A549 (cell line): ENCODE data around the gene ESYT3. TPM values are rescaled to one million over a fixed set of nuclear protein-coding genes. Genes with fewer than 3 reads are reported as not detected.

Experiments
- ATAC-seq, 2 experiments: fragments of 200-7000 bp in 1 of 2; fragments of >200 bp in 1 of 2; cut with Nextera tagmentation in 1 of 2; cut with Tn5 transposase in 1 of 2; 3 replicates each; pipeline versions ENCODE4 v1.8.0 to v1.9.1; 2018 to 2020; ENCODE audit warnings: mild to moderate bottlenecking in 1 of 2, moderate library complexity in 1 of 2
- CTCF ChIA-PET: fragments of 300-600 bp; sonication (Branson Sonifier 250); formaldehyde crosslinking; extraction: SDS; loops from one replicate; lab custom pipeline; 2021; ENCODE audit warnings: antibody characterized with exemption, inconsistent platforms; lab: Yijun Ruan, JAX
- POLR2A ChIA-PET: fragments of 350-600 bp; formaldehyde crosslinking; extraction: SDS; loops from one replicate; lab custom pipeline; 2021; ENCODE audit warnings: antibody characterized with exemption, inconsistent platforms; lab: Yijun Ruan, JAX
- DNase-seq, 2 experiments: peaks; one replicate each; pipeline versions ENCODE4 v3.0.0 to v3.0.0-alpha.2; 2011 to 2016; ENCODE audit warnings: low read depth in 1 of 2, low spot score in 1 of 2
- FAIRE-seq: peaks from 2 replicates; lab custom pipeline; 2011; peaks lifted over from hg19 to GRCh38; lab: Jason Lieb, UNC
- H3K27ac ChIP-seq, 2 experiments: fragments of >200 bp; sonication (Bioruptor Twin); formaldehyde crosslinking; 3 replicates each; pipeline ENCODE4 v1.5.1; 2016 to 2017
- H3K4me1 ChIP-seq: fragments of >200 bp; sonication (Bioruptor Twin); formaldehyde crosslinking; 3 replicates; pipeline ENCODE4 v1.6.1; 2016
- H3K4me2 ChIP-seq: fragments of >200 bp; sonication (Bioruptor Twin); formaldehyde crosslinking; 3 replicates; pipeline ENCODE4 v1.6.1; 2016
- H3K4me3 ChIP-seq: fragments of >200 bp; sonication (Bioruptor Twin); formaldehyde crosslinking; 3 replicates; pipeline ENCODE4 v1.5.1; 2016
- H3K9me3 ChIP-seq: fragments of >200 bp; sonication (Bioruptor Twin); formaldehyde crosslinking; 3 replicates; pipeline ENCODE4 v1.6.1; 2016
- BHLHE40 ChIP-seq: IDR thresholded peaks from 2 replicates; pipeline ENCODE4 v1.6.1; 2012; ENCODE audit warnings: low read depth, low read length, inconsistent platforms
- CHD2 ChIP-seq: fragments of 150-350 bp; IDR thresholded peaks from 2 replicates; pipeline ENCODE4 v1.6.1; 2014; ENCODE audit warnings: low read length; ENCODE audit not compliant: partially characterized antibody
- EHF ChIP-seq: fragments of 250-450 bp; sonication (Bioruptor Pico); IDR thresholded peaks from 2 replicates; pipeline ENCODE4 v1.5.0; 2020; ENCODE audit warnings: mild to moderate bottlenecking
- ELK1 ChIP-seq: fragments of 150-350 bp; IDR thresholded peaks from 2 replicates; pipeline ENCODE4 v1.6.1; 2014; ENCODE audit warnings: low read depth, mild to moderate bottlenecking, low read length
- EP300 ChIP-seq, 2 experiments: fragments of >200 bp; sonication (Bioruptor Twin); formaldehyde crosslinking; IDR thresholded peaks; 2 replicates in 1 of 2; 3 replicates in 1 of 2; pipeline ENCODE4 v1.6.1; 2016 to 2017
- ESRRA ChIP-seq: fragments of 150-350 bp; IDR thresholded peaks from 2 replicates; pipeline ENCODE4 v1.6.1; 2014; ENCODE audit warnings: mild to moderate bottlenecking, low read length, borderline replicate concordance
- FOSL2 ChIP-seq, 2 experiments: fragments of 450-650 bp in 1 of 2; fragments of >200 bp in 1 of 2; sonication (Bioruptor Twin) in 1 of 2; formaldehyde crosslinking; IDR thresholded peaks; 2 replicates each; pipeline versions ENCODE4 v1.5.0 to v1.6.1; 2016 to 2020; ENCODE audit warnings: mild to moderate bottlenecking in 1 of 2, moderate library complexity in 1 of 2
- FOXS1 ChIP-seq: fragments of 250-450 bp; sonication (Bioruptor Pico); IDR thresholded peaks from 2 replicates; pipeline ENCODE4 v1.5.0; 2020; ENCODE audit warnings: mild to moderate bottlenecking, moderate library complexity
- HES2 ChIP-seq: fragments of >200 bp; sonication (Bioruptor Twin); formaldehyde crosslinking; IDR thresholded peaks from 2 replicates; pipeline ENCODE4 v1.6.1; 2016
- JUN ChIP-seq, 2 experiments: fragments of >200 bp; sonication (Bioruptor Twin); formaldehyde crosslinking; IDR thresholded peaks; 2 replicates in 1 of 2; 3 replicates in 1 of 2; pipeline ENCODE4 v1.6.1; 2016 to 2017
- JUNB ChIP-seq: fragments of >200 bp; sonication (Bioruptor Twin); formaldehyde crosslinking; IDR thresholded peaks from 2 replicates; pipeline ENCODE4 v1.6.1; 2016
- KDM5A ChIP-seq: fragments of 200-600 bp; sonication (generic); IDR thresholded peaks from 2 replicates; pipeline ENCODE4 v1.6.1; 2016; ENCODE audit warnings: antibody characterized with exemption, mild to moderate bottlenecking
- MAFK ChIP-seq: fragments of 450-650 bp; IDR thresholded peaks from 2 replicates; pipeline ENCODE4 v1.6.1; 2014; ENCODE audit not compliant: partially characterized antibody
- PHF8 ChIP-seq: fragments of 200-600 bp; sonication (generic); IDR thresholded peaks from 2 replicates; pipeline ENCODE4 v1.6.1; 2016; ENCODE audit warnings: low read depth, mild to moderate bottlenecking, antibody characterized with exemption, moderate library complexity, borderline replicate concordance
- RAD21 ChIP-seq, 2 experiments: fragments of >200 bp in 1 of 2; sonication (Bioruptor Twin) in 1 of 2; formaldehyde crosslinking in 1 of 2; IDR thresholded peaks in 1 of 2; conservative IDR thresholded peaks in 1 of 2; 2 replicates in 1 of 2; 3 replicates in 1 of 2; pipeline ENCODE4 v1.6.1; 2012 to 2018; ENCODE audit warnings: inconsistent platforms in 1 of 2
- RARB ChIP-seq: fragments of 250-450 bp; sonication (Bioruptor Pico); IDR thresholded peaks from 2 replicates; pipeline ENCODE4 v1.8.0; 2021; ENCODE audit warnings: mild to moderate bottlenecking, moderate library complexity
- RFX5 ChIP-seq: fragments of 450-650 bp; IDR thresholded peaks from 2 replicates; pipeline ENCODE4 v1.7.1; 2014; ENCODE audit warnings: antibody characterized with exemption, mild to moderate bottlenecking, moderate library complexity
- SREBF2 ChIP-seq: fragments of 450-650 bp; IDR thresholded peaks from 2 replicates; pipeline ENCODE4 v1.6.1; 2014; ENCODE audit warnings: mild to moderate bottlenecking, moderate library complexity
- TFCP2L1 ChIP-seq: fragments of 250-450 bp; sonication (Bioruptor Pico); IDR thresholded peaks from 2 replicates; pipeline ENCODE4 v1.5.0; 2021; ENCODE audit warnings: mild to moderate bottlenecking
- WGBS: methylation state at CpG from one replicate; pipeline ENCODE4 v1.1.6; 2017; ENCODE audit errors: missing lambda C conversion rate; 5-methylcytosine and 5-hydroxymethylcytosine counted together
- polyA plus RNA-seq, 4 experiments: library from polyadenylated mRNA; depleted of rRNA in 3 of 4; stranded (reverse); fragments of >200 nt; fragmentation: RNase III in 1 of 4; extraction: RNeasy Plus Mini Kit Qiagen cat#74134 plus additional on column Dnase treatment in 1 of 4; gene quantifications; 2 replicates in 3 of 4; 3 replicates in 1 of 4; pipeline ENCODE4 v1.2.3, GENCODE V29; 2011 to 2017
- TF ChIP-seq, protein P1 (sequence below): fragments of 200-600 bp; sonication (generic); IDR thresholded peaks from 2 replicates; pipeline ENCODE4 v1.6.1; 2016; ENCODE audit warnings: antibody characterized with exemption, mild to moderate bottlenecking, moderate library complexity

ESYT3 gene
- polyA plus RNA-seq, 2 of the 4 experiments (the other 2 are of a cell fraction) = 0.92 to 1.7 TPM

DNA sequence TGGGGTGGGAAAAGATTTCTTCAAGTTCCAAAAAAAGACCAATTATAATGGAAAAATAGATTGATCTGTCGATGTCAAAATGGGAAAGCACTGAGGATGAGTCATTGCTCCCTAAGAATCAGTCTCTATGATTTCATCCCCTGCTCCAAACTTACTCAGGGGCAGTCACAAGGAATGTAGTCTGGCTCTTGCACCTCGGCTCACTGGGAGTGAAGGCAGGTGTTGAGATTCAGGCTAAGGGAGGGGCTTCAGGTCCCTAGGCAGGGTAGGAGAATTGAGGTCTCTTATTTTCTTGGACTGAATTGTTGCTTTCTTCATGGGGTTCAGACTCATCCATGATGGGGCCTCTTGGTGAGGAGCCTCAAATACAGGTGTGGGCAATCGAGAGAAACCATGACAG is 14.2 kb downstream of the ESYT3 start (continued):
- TF ChIP-seq, protein P1, sequence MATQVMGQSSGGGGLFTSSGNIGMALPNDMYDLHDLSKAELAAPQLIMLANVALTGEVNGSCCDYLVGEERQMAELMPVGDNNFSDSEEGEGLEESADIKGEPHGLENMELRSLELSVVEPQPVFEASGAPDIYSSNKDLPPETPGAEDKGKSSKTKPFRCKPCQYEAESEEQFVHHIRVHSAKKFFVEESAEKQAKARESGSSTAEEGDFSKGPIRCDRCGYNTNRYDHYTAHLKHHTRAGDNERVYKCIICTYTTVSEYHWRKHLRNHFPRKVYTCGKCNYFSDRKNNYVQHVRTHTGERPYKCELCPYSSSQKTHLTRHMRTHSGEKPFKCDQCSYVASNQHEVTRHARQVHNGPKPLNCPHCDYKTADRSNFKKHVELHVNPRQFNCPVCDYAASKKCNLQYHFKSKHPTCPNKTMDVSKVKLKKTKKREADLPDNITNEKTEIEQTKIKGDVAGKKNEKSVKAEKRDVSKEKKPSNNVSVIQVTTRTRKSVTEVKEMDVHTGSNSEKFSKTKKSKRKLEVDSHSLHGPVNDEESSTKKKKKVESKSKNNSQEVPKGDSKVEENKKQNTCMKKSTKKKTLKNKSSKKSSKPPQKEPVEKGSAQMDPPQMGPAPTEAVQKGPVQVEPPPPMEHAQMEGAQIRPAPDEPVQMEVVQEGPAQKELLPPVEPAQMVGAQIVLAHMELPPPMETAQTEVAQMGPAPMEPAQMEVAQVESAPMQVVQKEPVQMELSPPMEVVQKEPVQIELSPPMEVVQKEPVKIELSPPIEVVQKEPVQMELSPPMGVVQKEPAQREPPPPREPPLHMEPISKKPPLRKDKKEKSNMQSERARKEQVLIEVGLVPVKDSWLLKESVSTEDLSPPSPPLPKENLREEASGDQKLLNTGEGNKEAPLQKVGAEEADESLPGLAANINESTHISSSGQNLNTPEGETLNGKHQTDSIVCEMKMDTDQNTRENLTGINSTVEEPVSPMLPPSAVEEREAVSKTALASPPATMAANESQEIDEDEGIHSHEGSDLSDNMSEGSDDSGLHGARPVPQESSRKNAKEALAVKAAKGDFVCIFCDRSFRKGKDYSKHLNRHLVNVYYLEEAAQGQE = no peak
- no peak for TF ChIP-seq EP300 (IDR thresholded peaks at IDR 0.05)
- TF ChIP-seq JUNB = no peak
- TF ChIP-seq FOSL2 (IDR thresholded peaks at IDR 0.05) = no peak
- TF ChIP-seq FOSL2 (CRISPR knock-in tag; IDR thresholded peaks at IDR 0.05) = no peak

- no peak for ATAC-seq
- 91% methylated on average over 3 of the region's 3 CpGs for WGBS
- no peaks in the 10 kb centered on the region for H3K4me1 ChIP-seq
- H3K4me3 ChIP-seq = no peak overlapping the region
- ChIA-PET POLR2A (no interaction called here), CTCF (interaction anchor here (1.0 to 2.7 kb wide), 2 partner anchors 32 to 467 kb away, joined by 4 to 12 read pairs; no protein-coding TSS in a partner anchor)
- DNase-seq = no peak
- no peaks in the 10 kb centered on the region for H3K9me3 ChIP-seq
- H3K27ac ChIP-seq = no peak overlapping the region
- no peak overlapping the region for H3K4me2 ChIP-seq
- TF ChIP-seq BHLHE40 (no peak), EP300 (IDR thresholded peaks at IDR 0.05) (no peak), FOXS1 (CRISPR knock-in tag) (no peak), ESRRA (no peak), HES2 (no peak), ELK1 (no peak), CHD2 (no peak), MAFK (no peak), TFCP2L1 (CRISPR knock-in tag) (no peak), SREBF2 (no peak), RAD21 (conservative IDR thresholded peaks at IDR 0.05 in 1 of 2, IDR thresholded peaks at IDR 0.05 in 1 of 2) (no peak), KDM5A (no peak), RFX5 (no peak), EHF (CRISPR knock-in tag) (no peak), PHF8 (no peak), JUN (IDR thresholded peaks at IDR 0.05) (no peak), RARB (CRISPR knock-in tag) (no peak)
- TF ChIP-seq, protein P1 = no peak
- TF ChIP-seq, all 56 proteins: peak for 0
- FAIRE-seq = no peak
Observed at GRCh38 chr3:138449490-138449889, 15.1 kb downstream of the ESYT3 start.
